Measurements from ENCODE around the gene ACTN4. TPM values are rescaled to one million over a fixed set of nuclear protein-coding genes. Genes with fewer than 3 reads are reported as not detected.

The ACTN4 gene
- total RNA-seq, 1 experiment from 2014 or later: 3,297 TPM

DNA sequence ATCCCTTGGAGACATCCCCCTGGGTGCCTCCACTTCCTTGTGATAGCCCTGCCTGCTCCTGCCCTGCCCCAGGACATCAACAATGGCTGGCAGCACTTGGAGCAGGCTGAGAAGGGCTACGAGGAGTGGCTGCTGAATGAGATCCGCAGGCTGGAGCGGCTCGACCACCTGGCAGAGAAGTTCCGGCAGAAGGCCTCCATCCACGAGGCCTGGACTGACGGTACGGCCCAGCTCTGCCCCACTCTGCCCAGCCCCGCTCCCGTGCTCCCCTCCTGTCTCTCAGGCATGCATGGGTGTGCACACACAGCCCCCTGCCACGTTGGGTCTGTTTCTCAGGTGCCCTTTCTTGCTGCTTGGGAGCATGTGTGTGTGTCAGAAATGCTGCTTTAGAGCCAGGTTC, 70.4 kb downstream of the ACTN4 start:
- H3K27ac ChIP-seq (ENCODE audit: low read length): peak overlapping the region; percentile 15; the same call in 1 of the 2 replicates
- ATAC-seq (no peak), DNase-seq (ENCODE audit: low read depth, low spot score) (no peak)
- in situ Hi-C loops (cut with HindIII; ENCODE audit: low pct_unique_long_range_greater_than_20kb, low sequenced_read_pairs) (no loop called here), intact Hi-C loops (cut with micrococcal nuclease; ENCODE audit: unreplicated experiment) (no loop called here)
- POLR2A ChIA-PET: no interaction called here
- H3K4me3 ChIP-seq (ENCODE audit: low read depth in 2 of 2, low read length in 2 of 2): no peak overlapping the region
- H3K9me3 ChIP-seq (ENCODE audit: control insufficient read depth, insufficient read depth, low read depth, low read length): no peaks in the 10 kb centered on the region
- TF ChIP-seq POLR2AphosphoS5 (IDR thresholded peaks at IDR 0.05; ENCODE audit: low read depth, low read length): peak; percentile 14; the same call in 1 of the 2 replicates
- no peak for TF ChIP-seq SIN3A (IDR thresholded peaks at IDR 0.05; ENCODE audit: borderline replicate concordance, insufficient read depth, low read depth, low read length)
- BruUV-seq (replicated peaks): no TSS peak
- no peaks in the 10 kb centered on the region for H3K27me3 ChIP-seq (ENCODE audit: control insufficient read depth, insufficient read depth, low read length)
- peaks cover 76% of the 10 kb centered on the region for H3K4me1 ChIP-seq (ENCODE audit: control insufficient read depth, insufficient read depth, low read length)
- peaks cover 81% of the 10 kb centered on the region for H3K36me3 ChIP-seq (ENCODE audit: control insufficient read depth, insufficient read depth, low read length)
- CTCF ChIA-PET: interaction anchor here (0.7 kb wide), 1 partner anchor 28 kb away, joined by 4 read pairs; no protein-coding TSS in a partner anchor

DNA sequence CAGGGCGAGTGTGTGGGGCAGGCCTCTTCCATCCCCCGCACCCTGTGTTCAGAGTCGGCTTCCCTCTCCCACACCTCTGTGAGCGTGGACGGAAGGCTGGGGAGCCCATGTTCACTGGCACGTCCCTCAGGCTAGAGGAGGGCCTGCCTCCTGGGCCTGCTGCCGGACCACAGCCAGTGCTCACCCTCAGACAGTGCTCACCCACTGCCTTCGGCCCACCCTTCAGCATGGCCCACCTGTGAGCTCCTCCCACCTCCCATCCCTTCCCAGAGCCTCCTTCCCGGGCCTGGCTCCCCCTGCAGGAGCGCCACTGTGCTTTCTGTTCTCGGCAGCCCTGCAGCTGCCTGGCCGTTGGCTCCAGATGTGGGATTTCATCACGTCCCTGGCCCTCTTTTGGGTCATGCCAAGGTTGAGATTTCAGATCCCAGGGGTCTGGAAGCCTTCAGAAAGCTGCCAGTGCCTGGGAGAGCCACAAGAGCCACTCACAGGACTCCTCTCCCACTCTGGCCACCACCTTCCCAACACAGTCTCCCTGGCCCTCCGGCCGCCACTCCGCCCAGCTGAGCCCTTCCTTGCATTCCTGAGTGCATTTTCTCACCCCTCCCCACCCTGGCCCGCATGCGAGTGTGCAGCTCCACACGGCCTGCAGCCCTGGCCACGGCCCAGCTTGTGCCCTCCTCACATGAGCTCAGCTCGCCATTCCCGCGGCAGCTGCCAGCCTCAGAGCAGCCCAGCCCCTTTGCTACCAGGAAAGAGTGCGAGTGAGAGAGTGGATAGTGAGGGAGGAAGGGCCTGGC, 71.5 kb downstream of the ACTN4 start:
- peak overlapping the region; percentile 74 for H3K27ac ChIP-seq (ENCODE audit: low read length)
- no peak for TF ChIP-seq TCF7L2 (IDR thresholded peaks at IDR 0.05; ENCODE audit: low read depth, low read length)
- TF ChIP-seq SIN3A (IDR thresholded peaks at IDR 0.05; ENCODE audit: borderline replicate concordance, insufficient read depth, low read depth, low read length): 0 out of 2 replicates have a peak, but pooled peaks have one; percentile 20
- DNase-seq (ENCODE audit: low read depth, low spot score): no peak

DNA sequence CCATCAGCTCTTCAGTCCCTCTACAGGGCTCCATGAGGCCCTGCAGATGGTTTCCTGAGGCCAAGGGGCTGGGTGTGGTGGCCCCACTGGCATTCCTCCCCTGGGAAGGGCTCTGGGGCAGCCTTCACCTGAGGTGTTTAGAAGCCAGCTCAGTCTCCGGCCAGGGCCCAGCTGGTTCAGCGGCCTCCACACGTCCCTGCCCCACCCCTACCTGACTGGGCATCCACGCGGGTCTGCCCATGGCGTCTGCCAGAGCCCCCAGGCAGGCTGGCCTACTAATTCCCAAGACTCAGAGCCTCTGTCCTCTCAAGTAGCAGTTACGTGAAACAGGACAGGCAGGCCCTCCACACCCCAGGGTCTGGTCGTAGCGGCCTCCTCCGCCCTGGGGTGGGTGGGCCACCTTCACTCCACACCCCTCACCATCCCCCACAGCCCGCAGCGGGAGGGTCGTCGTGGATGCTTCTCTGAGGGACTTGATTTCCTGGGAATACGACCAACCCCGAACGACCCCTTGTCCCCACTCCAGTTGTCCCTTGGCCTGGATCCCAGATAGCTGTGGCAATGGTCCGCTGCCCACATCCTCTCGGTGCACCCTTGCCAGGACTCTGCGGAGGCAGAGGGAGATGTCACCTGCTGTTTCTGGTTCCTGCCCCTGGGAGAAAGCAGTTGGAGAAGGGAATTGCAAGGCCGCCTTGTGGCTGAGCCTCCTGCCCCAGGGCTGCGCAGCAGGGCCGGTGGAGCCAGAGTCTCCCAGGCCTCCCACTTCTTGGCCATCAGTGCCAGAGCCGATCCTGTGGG, 72.5 kb downstream of the ACTN4 start:
- in situ Hi-C loops (cut with HindIII; ENCODE audit: low pct_unique_long_range_greater_than_20kb, low sequenced_read_pairs) (no loop called here), intact Hi-C loops (cut with micrococcal nuclease; ENCODE audit: unreplicated experiment) (no loop called here)
- Histone ChIP-seq H3K4me3 (ENCODE audit: low read depth in 2 of 2, low read length in 2 of 2) (no peak overlapping the region), H3K27ac (ENCODE audit: low read length) (peak overlapping the region; percentile 74), H3K9me3 (ENCODE audit: control insufficient read depth, insufficient read depth, low read depth, low read length) (no peaks in the 10 kb centered on the region), H3K27me3 (ENCODE audit: control insufficient read depth, insufficient read depth, low read length) (no peaks in the 10 kb centered on the region), H3K36me3 (ENCODE audit: control insufficient read depth, insufficient read depth, low read length) (peaks cover 76% of the 10 kb centered on the region), H3K4me1 (ENCODE audit: control insufficient read depth, insufficient read depth, low read length) (peaks cover 69% of the 10 kb centered on the region)
- DNase-seq (ENCODE audit: low read depth, low spot score) (no peak), ATAC-seq (peak; percentile 5)
- CTCF ChIA-PET: interaction anchor here (0.6 to 1.4 kb wide), 2 partner anchors 9 to 226 kb away, joined by 3 to 4 read pairs; no protein-coding TSS in a partner anchor
- POLR2A ChIA-PET: interaction anchor here (0.7 to 1.0 kb wide), 4 partner anchors 9 to 210 kb away, joined by 3 to 4 read pairs (median 3); partner anchors contain the start of genes MRPS12 and SARS2
- TF ChIP-seq, protein P1, sequence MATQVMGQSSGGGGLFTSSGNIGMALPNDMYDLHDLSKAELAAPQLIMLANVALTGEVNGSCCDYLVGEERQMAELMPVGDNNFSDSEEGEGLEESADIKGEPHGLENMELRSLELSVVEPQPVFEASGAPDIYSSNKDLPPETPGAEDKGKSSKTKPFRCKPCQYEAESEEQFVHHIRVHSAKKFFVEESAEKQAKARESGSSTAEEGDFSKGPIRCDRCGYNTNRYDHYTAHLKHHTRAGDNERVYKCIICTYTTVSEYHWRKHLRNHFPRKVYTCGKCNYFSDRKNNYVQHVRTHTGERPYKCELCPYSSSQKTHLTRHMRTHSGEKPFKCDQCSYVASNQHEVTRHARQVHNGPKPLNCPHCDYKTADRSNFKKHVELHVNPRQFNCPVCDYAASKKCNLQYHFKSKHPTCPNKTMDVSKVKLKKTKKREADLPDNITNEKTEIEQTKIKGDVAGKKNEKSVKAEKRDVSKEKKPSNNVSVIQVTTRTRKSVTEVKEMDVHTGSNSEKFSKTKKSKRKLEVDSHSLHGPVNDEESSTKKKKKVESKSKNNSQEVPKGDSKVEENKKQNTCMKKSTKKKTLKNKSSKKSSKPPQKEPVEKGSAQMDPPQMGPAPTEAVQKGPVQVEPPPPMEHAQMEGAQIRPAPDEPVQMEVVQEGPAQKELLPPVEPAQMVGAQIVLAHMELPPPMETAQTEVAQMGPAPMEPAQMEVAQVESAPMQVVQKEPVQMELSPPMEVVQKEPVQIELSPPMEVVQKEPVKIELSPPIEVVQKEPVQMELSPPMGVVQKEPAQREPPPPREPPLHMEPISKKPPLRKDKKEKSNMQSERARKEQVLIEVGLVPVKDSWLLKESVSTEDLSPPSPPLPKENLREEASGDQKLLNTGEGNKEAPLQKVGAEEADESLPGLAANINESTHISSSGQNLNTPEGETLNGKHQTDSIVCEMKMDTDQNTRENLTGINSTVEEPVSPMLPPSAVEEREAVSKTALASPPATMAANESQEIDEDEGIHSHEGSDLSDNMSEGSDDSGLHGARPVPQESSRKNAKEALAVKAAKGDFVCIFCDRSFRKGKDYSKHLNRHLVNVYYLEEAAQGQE (IDR thresholded peaks at IDR 0.05; ENCODE audit: insufficient read depth in 1 of 2, low read depth in 2 of 2, low read length in 1 of 2): no peak
- TF ChIP-seq, protein P2, sequence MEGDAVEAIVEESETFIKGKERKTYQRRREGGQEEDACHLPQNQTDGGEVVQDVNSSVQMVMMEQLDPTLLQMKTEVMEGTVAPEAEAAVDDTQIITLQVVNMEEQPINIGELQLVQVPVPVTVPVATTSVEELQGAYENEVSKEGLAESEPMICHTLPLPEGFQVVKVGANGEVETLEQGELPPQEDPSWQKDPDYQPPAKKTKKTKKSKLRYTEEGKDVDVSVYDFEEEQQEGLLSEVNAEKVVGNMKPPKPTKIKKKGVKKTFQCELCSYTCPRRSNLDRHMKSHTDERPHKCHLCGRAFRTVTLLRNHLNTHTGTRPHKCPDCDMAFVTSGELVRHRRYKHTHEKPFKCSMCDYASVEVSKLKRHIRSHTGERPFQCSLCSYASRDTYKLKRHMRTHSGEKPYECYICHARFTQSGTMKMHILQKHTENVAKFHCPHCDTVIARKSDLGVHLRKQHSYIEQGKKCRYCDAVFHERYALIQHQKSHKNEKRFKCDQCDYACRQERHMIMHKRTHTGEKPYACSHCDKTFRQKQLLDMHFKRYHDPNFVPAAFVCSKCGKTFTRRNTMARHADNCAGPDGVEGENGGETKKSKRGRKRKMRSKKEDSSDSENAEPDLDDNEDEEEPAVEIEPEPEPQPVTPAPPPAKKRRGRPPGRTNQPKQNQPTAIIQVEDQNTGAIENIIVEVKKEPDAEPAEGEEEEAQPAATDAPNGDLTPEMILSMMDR (IDR thresholded peaks at IDR 0.05): no peak
- TF ChIP-seq TCF7L2 (IDR thresholded peaks at IDR 0.05; ENCODE audit: low read depth, low read length): no peak
- no peak; the same call in none of the 2 replicates for TF ChIP-seq POLR2AphosphoS5 (IDR thresholded peaks at IDR 0.05; ENCODE audit: low read depth, low read length)
- TF ChIP-seq SIN3A (IDR thresholded peaks at IDR 0.05; ENCODE audit: borderline replicate concordance, insufficient read depth, low read depth, low read length): no peak
- BruUV-seq (replicated peaks): no TSS peak

More for the DNA sequence above, 71.5 kb downstream of the ACTN4 start:
- ChIA-PET POLR2A (interaction anchor here (0.7 kb wide), 1 partner anchor 14 kb away, joined by 4 read pairs; no protein-coding TSS in a partner anchor), CTCF (interaction anchor here (0.6 to 1.4 kb wide), 5 partner anchors 8 to 210 kb away, joined by 3 to 5 read pairs (median 4); no protein-coding TSS in a partner anchor)
- peaks cover 75% of the 10 kb centered on the region for H3K4me1 ChIP-seq (ENCODE audit: control insufficient read depth, insufficient read depth, low read length)
- BruUV-seq (replicated peaks): no TSS peak
- H3K9me3 ChIP-seq (ENCODE audit: control insufficient read depth, insufficient read depth, low read depth, low read length): no peaks in the 10 kb centered on the region
- H3K36me3 ChIP-seq (ENCODE audit: control insufficient read depth, insufficient read depth, low read length): peaks cover 80% of the 10 kb centered on the region
- H3K27me3 ChIP-seq (ENCODE audit: control insufficient read depth, insufficient read depth, low read length): no peaks in the 10 kb centered on the region
- ATAC-seq: peak; percentile 15
- no peak overlapping the region for H3K4me3 ChIP-seq (ENCODE audit: low read depth in 2 of 2, low read length in 2 of 2)
- in situ Hi-C loops (cut with HindIII; ENCODE audit: low pct_unique_long_range_greater_than_20kb, low sequenced_read_pairs) (no loop called here), intact Hi-C loops (cut with micrococcal nuclease; ENCODE audit: unreplicated experiment) (no loop called here)

Data from Panc1 (cell line).